8988T (cell line): ENCODE results near the gene PRKACA.
"Not testable (repeated sequence)": the region's sequence is repeated elsewhere in the genome, so short reads cannot be mapped to it uniquely, and the experiment has no call there.

Source experiments
- DNase-seq: peaks from one replicate; pipeline ENCODE4 v3.0.0; 2011

PRKACA gene

GRCh38 chr19:14063105-14063504, 54.5 kb downstream of the PRKACA start:
- DNase-seq = no peak

DNA sequence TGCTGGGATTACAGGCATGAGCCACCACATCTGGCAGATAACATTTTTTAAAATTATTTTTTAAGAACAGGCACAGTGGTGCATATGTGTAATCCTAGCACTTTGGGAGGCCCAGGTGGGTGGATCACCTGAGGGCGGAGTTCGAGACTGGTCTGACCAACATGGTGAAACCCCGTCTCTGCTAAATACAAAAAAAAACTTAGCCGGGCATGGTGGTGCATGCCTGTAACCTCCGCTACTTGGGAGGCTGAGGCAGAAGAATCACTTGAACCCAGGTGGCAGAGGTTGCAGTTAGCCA, 55.1 kb downstream of the PRKACA start:
- DNase-seq = no peak

GRCh38 chr19:14061751-14062557, 55.6 kb downstream of the PRKACA start, which contains the start of gene PALM3:
PALM3 (minus strand) TSS chr19:14062076; CDS start chr19:14061980, 96 bp downstream.
- no peak for DNase-seq

DNA sequence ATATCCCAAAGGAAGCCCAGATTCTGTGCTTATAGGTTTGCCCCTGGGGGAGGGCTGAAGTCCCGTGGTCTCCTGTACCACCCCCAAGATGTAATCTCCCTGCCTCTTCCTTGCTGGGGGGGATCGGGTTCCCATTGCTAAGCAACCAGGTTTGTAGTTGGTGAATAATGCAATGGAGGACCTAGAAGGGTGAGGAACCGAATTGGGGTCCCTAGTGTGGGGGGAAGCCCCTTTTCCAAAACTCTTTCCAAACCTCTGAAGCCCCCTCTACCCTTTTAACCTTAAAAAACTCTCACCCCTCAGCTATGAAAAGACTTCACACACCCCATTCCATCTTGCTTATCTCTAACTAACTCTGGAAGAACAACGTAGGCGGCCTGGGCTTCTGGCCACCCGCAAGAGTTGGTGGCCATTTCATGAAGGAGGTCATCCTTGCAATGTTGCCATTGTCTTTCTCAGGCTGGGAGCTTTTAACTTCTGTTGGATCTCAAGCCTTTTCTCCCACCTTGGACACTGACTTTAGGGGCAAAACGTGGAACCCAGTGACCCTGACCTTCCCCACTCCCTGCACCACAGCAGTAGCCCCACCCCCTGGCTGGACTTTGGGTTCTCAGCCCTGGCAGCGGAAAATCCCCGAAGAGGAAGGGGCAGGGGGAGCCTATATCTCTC, 56.3 kb downstream of the PRKACA start:
- DNase-seq = no peak

DNA sequence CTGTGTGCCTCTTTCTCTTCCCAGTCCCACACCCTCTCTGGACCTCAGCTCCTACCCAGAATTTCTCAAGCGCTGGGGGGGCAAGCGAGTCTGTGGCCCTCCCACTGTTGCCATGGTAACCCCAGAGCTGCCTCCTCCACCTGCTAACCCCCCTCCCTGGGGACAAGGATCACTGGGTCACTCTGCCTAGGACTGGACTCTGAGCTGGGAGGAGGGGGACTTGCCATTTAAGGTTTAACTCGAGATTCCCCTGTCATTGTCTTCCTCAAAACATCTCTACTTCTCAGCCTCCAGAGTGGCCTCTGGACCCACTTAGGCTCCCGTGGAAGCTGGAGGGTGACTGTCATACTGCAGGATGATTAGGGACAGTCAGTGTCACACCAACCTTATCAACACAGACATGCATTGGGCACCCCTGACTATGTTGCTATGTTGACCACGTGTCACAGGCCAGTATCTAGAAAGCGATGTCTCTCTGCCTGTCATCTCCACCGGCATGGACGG, 57.9 kb downstream of the PRKACA start:
- no peak for DNase-seq

DNA sequence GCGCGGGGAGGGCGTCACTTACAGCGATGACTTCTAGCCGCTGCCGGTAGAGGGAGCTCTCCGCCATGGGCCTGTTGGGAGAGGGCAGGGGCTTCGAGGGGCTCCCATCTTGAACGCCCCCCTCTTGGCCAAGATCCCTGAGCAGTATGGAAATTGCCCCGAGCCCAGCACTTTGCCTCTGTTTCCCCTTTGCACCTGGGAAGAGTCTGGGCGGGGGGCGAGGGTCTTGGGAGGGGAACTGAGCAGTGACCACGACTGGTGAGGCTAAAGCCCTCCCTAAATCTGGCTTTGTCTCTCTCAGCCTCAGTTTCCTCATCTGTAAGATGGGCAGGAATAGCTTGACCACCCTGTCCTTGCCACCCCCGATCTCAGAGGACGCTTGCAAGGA, 58.5 kb downstream of the PRKACA start:
- DNase-seq = no peak

GRCh38 chr19:14058182-14059092, 59.1 kb downstream of the PRKACA start:
- no peak for DNase-seq

DNA sequence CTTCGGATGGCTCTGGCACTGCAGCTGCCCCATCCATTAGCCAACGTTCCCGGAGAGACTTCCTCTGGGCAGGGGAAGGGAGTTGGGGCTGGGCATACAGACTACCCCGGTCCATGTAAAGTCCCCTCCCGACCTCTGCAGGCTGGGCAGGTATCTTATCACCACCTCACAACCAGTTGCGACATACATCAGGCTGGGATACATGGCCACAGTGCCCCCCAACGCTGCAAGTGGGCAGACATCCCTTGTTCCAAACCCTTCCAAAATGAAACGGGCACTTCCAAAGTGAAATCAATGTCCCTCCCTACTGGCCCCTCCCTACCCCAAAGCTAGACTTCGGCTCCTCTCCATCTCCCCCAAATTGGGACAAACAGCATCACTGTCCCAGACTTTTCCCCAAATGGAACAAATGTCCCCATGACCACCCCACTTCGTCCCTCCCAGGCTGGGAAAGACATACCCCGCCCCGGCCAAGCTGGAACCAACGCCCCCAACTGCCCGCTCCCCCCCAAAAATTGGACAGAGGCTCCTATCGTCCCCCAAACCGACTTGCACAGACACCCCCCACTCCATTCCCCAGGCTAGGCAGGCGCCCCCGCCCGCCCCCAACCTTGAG, 60.7 kb downstream of the PRKACA start:
- DNase-seq = no peak

DNA sequence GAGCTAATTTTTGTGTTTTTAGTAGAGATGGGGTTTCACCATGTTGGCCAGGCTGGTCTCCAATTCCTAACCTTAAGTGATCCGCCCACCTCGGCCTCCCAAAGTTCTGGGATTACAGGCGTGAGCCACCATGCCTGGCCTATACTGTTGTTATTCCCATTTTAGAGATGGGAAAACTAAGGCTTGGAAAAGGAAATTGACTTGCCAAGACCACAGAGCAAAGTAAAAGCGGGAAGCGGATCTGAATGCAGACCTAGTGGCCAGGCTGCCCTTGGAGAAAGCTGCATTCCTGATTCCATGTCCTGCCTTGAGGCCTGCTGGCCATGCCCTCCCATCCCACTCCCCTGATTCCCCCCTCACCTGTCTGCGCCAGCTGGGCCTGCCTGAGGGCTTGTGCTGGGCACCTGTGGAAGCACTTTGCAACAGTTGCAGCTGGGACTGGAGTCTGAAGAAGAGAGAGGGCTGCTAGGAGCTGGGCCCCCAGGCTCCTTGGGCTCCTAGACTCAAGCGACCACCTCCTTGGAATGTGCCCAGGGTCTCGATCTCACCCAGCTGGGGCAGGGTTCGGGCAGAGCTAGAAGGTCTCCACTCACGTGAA, 61.4 kb downstream of the PRKACA start:
- DNase-seq = no peak

DNA sequence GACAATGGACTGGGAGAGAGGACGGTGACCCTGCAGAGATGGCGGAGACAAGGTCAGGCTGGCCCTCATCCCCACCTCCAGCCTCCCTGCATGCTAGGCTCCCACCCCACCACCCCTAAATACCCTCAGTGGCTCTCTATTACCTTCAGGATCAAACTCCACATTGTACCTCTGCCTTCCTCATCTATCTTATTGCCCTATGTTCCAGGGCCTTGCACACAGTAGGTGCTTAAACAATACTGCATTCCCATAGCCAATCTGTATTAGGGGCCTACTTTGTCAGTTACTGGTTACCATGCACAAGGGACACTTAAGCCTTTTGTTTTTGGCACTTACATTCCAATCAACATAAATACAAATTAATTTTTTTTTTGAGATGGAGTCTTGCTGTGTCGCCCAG, 62.2 kb downstream of the PRKACA start:
- no peak for DNase-seq

GRCh38 chr19:14054721-14055120, 62.8 kb downstream of the PRKACA start:
- no peak for DNase-seq

GRCh38 chr19:14054099-14054498, 63.5 kb downstream of the PRKACA start:
- no peak for DNase-seq

DNA sequence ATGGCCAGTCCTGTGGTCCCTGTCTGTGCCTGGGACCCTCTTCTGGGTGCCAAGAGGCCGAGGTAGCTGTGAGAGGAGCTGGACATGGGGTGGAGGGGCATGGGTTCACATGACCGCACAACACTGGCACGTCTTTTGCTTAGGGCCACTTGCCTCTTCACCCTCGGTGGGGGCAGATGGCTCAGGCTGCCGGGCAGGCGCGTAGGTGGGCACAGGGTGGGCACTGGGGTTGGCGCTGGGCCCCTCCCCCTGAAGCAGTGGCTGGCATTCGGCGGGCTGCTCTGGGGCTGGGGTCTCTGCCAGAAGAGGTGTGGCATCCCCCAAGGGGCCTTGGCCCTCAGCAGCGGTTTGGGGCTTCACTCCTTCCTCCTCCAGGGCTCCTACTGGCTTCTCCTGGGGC, 64.1 kb downstream of the PRKACA start:
- DNase-seq = no peak

- no peak for DNase-seq
These were observed 64.5 kb downstream of the PRKACA start for GRCh38 chr19:14053032-14053431.

GRCh38 chr19:14052470-14052869, 65.1 kb downstream of the PRKACA start:
- no peak for DNase-seq

DNA sequence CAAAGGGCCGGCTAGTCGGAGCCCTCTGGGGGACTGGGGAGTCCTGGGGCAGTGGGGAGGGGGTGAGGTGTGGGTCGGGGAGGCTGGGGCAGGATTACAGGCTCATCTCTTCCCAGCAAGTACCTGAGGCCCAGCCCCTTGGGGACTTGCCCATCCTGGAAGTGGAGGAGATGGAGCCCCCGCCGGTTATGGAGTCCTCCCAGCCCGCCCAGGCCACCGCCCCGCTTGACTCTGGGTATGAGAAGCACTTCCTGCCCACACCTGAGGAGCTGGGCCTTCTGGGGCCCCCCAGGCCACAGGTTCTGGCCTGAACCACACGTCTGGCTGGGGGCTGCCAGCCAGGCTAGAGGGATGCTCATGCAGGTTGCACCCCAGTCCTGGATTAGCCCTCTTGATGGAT, 65.6 kb downstream of the PRKACA start:
- no peak for DNase-seq

GRCh38 chr19:14050961-14051360, 66.6 kb downstream of the PRKACA start:
- not testable (repeated sequence) for DNase-seq

DNA sequence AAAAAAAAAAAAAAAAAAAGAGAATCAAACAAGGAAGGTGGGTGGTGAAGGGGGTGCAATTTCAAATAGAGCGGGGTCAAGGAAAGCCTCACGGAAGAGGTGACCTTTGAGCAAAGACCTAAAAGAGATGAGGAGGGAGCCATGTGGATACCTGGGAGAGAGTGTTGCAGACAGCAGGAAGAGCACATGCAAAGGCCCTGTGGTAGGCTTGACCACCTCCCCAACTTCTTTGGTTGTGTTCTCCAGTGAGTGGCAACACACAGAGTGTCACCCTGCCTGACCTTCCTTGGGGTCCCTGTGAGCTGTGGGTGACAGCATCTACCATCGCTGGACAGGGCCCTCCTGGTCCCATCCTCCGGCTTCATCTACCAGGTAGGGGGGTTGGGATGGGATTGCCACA, 67.0 kb downstream of the PRKACA start:
- DNase-seq = no peak

DNA sequence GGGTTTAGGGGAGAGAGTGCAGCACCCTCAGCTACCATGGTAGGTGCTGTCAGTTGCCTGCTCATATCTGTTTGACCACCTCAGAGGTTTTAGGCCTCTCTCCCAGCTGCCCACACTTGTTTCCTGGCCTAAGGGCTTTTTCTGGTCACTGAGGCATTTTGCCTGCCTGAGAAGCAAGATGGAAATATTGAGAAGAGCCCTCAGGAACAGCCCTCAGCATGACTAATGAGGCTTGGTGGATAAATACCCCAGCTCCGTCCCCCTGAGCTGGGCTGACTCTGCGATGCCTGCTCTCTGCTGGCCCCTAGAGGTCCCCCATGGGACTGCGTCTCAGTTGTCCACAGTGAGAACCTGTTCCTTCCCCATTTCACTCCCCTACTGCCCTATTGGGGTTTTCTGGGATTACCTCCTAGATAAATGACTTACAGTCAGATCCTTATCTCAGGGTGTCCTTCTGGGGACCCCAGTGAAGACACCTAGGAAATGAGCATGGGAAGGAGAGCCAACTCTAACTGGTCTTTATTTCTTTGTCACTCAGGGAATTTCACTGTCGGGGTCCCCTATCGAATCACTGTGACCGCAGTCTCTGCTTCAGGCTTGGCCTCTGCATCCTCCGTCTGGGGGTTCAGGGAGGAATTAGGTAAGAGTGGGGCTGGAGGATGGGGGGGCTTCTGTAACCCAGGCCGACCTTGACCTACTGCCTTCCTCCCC, 69.0 kb downstream of the PRKACA start:
- DNase-seq = no peak

DNA sequence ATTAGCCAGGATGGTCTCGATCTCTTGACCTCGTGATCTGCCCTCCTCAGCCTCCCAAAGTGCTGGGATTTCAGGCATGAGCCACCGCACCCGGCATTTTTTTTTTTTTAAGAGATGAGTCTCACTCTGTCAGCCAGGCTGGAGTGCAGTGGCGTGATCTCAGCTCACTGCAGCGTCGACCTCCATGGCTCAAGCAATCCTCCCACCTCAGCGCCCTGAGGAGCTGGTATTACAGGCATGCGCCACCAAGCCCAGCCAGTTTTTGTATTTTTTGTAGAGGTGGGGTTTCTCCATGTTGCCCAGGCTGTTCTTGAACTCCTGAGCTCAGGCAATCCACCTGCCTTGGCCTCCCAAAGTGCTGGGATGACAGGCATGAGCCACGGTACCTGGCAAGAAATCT, 69.7 kb downstream of the PRKACA start:
- not testable (repeated sequence) for DNase-seq

- not testable (repeated sequence) for DNase-seq
These were observed 74.6 kb downstream of the PRKACA start for GRCh38 chr19:14042659-14043608.
